Ectodermal cell (in vitro differentiated cells): ENCODE data around the gene TPST2.
"Not testable (repeated sequence)": the region's sequence is repeated elsewhere in the genome, so short reads cannot be mapped to it uniquely, and the experiment has no call there.

ENCODE experiments used
- H3K27ac ChIP-seq: 2 replicates; pipeline ENCODE4 v1.7.0; 2013; ENCODE audit warnings: mild to moderate bottlenecking, low read depth, low read length; ENCODE audit not compliant: insufficient read depth, poor library complexity, severe bottlenecking
- H3K27me3 ChIP-seq: 2 replicates; pipeline ENCODE4 v1.7.0; 2013; ENCODE audit warnings: mild to moderate bottlenecking, low read length; ENCODE audit not compliant: insufficient read depth, control insufficient read depth, poor library complexity, severe bottlenecking
- H3K36me3 ChIP-seq: one replicate; pipeline ENCODE4 v1.7.0; 2013; ENCODE audit warnings: low read length; ENCODE audit not compliant: control insufficient read depth, insufficient read depth
- H3K4me1 ChIP-seq: one replicate; pipeline ENCODE4 v1.7.0; 2013; ENCODE audit warnings: low read length; ENCODE audit not compliant: control insufficient read depth, insufficient read depth
- H3K4me3 ChIP-seq: 2 replicates; pipeline ENCODE4 v1.7.0; 2013; ENCODE audit warnings: low read depth, low read length, control low read depth; ENCODE audit not compliant: insufficient read depth
- H3K9me3 ChIP-seq: 2 replicates; pipeline ENCODE4 v1.7.0; 2013; ENCODE audit warnings: mild to moderate bottlenecking, low read length, moderate library complexity; ENCODE audit not compliant: control insufficient read depth
- WGBS, 2 experiments: methylation state at CpG; one replicate each; pipeline ENCODE4 v1.1.7; 2013; ENCODE audit warnings: missing lambda C conversion rate in 2 of 2; 5-methylcytosine and 5-hydroxymethylcytosine counted together

The TPST2 gene

GRCh38 chr22:26536762-26537134, 53.2 kb downstream of the TPST2 start:
- Histone ChIP-seq H3K27me3 (no peaks in the 10 kb centered on the region), H3K4me1 (no peaks in the 10 kb centered on the region), H3K27ac (no peak overlapping the region), H3K36me3 (peaks cover 5% of the 10 kb centered on the region), H3K9me3 (no peaks in the 10 kb centered on the region), H3K4me3 (no peak overlapping the region)
- 92% methylated on average over 3 of the region's 3 CpGs for WGBS, 2 experiments

- no peak overlapping the region for H3K27ac ChIP-seq
- no peak overlapping the region for H3K4me3 ChIP-seq
- no peaks in the 10 kb centered on the region for H3K27me3 ChIP-seq
- H3K36me3 ChIP-seq: peaks cover 5% of the 10 kb centered on the region
- no peaks in the 10 kb centered on the region for H3K9me3 ChIP-seq
- H3K4me1 ChIP-seq: no peaks in the 10 kb centered on the region
- 96% methylated on average over 12 of the region's 12 CpGs for WGBS, 2 experiments
Measured at GRCh38 chr22:26536056-26536761, 53.7 kb downstream of the TPST2 start.

- H3K36me3 ChIP-seq: peaks cover under 1% of the 10 kb centered on the region
- WGBS, 2 experiments: 88 to 90% methylated on average over 3 of the region's 3 CpGs
- H3K4me1 ChIP-seq: no peaks in the 10 kb centered on the region
- H3K27me3 ChIP-seq: no peaks in the 10 kb centered on the region
- H3K9me3 ChIP-seq: no peaks in the 10 kb centered on the region
- H3K27ac ChIP-seq: no peak overlapping the region
- no peak overlapping the region for H3K4me3 ChIP-seq
Measured at GRCh38 chr22:26535603-26535908, 54.4 kb downstream of the TPST2 start.

GRCh38 chr22:26534874-26535602, 54.9 kb downstream of the TPST2 start:
- Histone ChIP-seq H3K27ac (no peak overlapping the region), H3K9me3 (no peaks in the 10 kb centered on the region), H3K36me3 (no peaks in the 10 kb centered on the region), H3K27me3 (no peaks in the 10 kb centered on the region), H3K4me3 (no peak overlapping the region), H3K4me1 (no peaks in the 10 kb centered on the region)
- WGBS, 2 experiments: 86% methylated on average over 12 to 13 of the region's 13 CpGs

GRCh38 chr22:26534171-26534855, 55.6 kb downstream of the TPST2 start:
- Histone ChIP-seq H3K4me3 (no peak overlapping the region), H3K36me3 (no peaks in the 10 kb centered on the region), H3K27ac (no peak overlapping the region), H3K4me1 (no peaks in the 10 kb centered on the region), H3K9me3 (no peaks in the 10 kb centered on the region), H3K27me3 (no peaks in the 10 kb centered on the region)
- WGBS, 2 experiments: 90 to 96% methylated on average over 5 to 7 of the region's 7 CpGs

- Histone ChIP-seq H3K4me3 (no peak overlapping the region), H3K9me3 (no peaks in the 10 kb centered on the region), H3K36me3 (no peaks in the 10 kb centered on the region), H3K27me3 (no peaks in the 10 kb centered on the region), H3K4me1 (no peaks in the 10 kb centered on the region), H3K27ac (no peak overlapping the region)
- 87 to 100% methylated on average over 2 of the region's 2 CpGs for WGBS, 2 experiments
Measured at GRCh38 chr22:26529345-26529744, 60.6 kb downstream of the TPST2 start.

GRCh38 chr22:26528518-26528917, 61.4 kb downstream of the TPST2 start:
- not testable (repeated sequence) for H3K4me1 ChIP-seq
- 92 to 94% methylated on average over 9 of the region's 9 CpGs for WGBS, 2 experiments

GRCh38 chr22:26527574-26528465, 62.1 kb downstream of the TPST2 start:
- Histone ChIP-seq H3K27ac (no peak overlapping the region), H3K9me3 (no peaks in the 10 kb centered on the region), H3K36me3 (no peaks in the 10 kb centered on the region), H3K4me1 (no peaks in the 10 kb centered on the region), H3K4me3 (no peak overlapping the region), H3K27me3 (no peaks in the 10 kb centered on the region)
- 94% methylated on average over 15 of the region's 15 CpGs for WGBS, 2 experiments

More at GRCh38 chr22:26528518-26528917, 61.4 kb downstream of the TPST2 start:
- H3K9me3 ChIP-seq, H3K36me3 ChIP-seq, H3K27ac ChIP-seq, H3K27me3 ChIP-seq, H3K4me3 ChIP-seq: not testable (repeated sequence)

GRCh38 chr22:26527167-26527566, 62.8 kb downstream of the TPST2 start:
- WGBS, 2 experiments: 79 to 85% methylated on average over 3 of the region's 3 CpGs

More at GRCh38 chr22:26527167-26527566, 62.8 kb downstream of the TPST2 start:
- H3K27ac ChIP-seq: no peak overlapping the region
- H3K4me1 ChIP-seq: no peaks in the 10 kb centered on the region
- no peaks in the 10 kb centered on the region for H3K9me3 ChIP-seq
- H3K4me3 ChIP-seq: no peak overlapping the region
- no peaks in the 10 kb centered on the region for H3K36me3 ChIP-seq
- no peaks in the 10 kb centered on the region for H3K27me3 ChIP-seq
